HepG2 (cell line): ENCODE data around the gene CORO1C. TPM values are rescaled to one million over a fixed set of nuclear protein-coding genes. Genes with fewer than 3 reads are reported as not detected.
A peak's percentile ranks its signal among the peaks of the same experiment; 100 is the strongest.

Experiments used
- ARNT2 ChIP-seq: sonication (generic); formaldehyde crosslinking; IDR thresholded peaks from 2 replicates; pipeline ENCODE4 v1.8.0; 2022; ENCODE audit warnings: mild to moderate bottlenecking, low read depth, missing genetic modification reagents, moderate library complexity
- BCL6 ChIP-seq: IDR thresholded peaks from 2 replicates; pipeline ENCODE4 v1.6.1; 2016; ENCODE audit warnings: missing genetic modification reagents, missing compliant biosample characterization
- GLI4 ChIP-seq: sonication (generic); formaldehyde crosslinking; IDR thresholded peaks from 2 replicates; pipeline ENCODE4 v1.5.1; 2020; ENCODE audit warnings: missing genetic modification reagents, mild to moderate bottlenecking, moderate library complexity, borderline replicate concordance
- IRX3 ChIP-seq: sonication (generic); formaldehyde crosslinking; IDR thresholded peaks from 2 replicates; pipeline ENCODE4 v1.8.1; 2023; ENCODE audit warnings: mild to moderate bottlenecking, low read depth, missing genetic modification reagents, borderline replicate concordance
- ISL2 ChIP-seq: sonication (generic); formaldehyde crosslinking; IDR thresholded peaks from 2 replicates; pipeline ENCODE4 v1.5.0; 2020; ENCODE audit warnings: missing genetic modification reagents
- JDP2 ChIP-seq: sonication (generic); formaldehyde crosslinking; IDR thresholded peaks from 2 replicates; pipeline ENCODE4 v1.8.1; 2022; ENCODE audit warnings: missing genetic modification reagents, borderline replicate concordance
- JUND ChIP-seq: sonication (generic); formaldehyde crosslinking; IDR thresholded peaks from 2 replicates; pipeline ENCODE4 v1.8.0; 2022; ENCODE audit warnings: mild to moderate bottlenecking, missing genetic modification reagents
- MXD4 ChIP-seq: IDR thresholded peaks from 2 replicates; pipeline ENCODE4 v1.6.1; 2016; ENCODE audit warnings: mild to moderate bottlenecking, missing biosample characterization, missing genetic modification reagents
- POGK ChIP-seq: sonication (generic); formaldehyde crosslinking; conservative IDR thresholded peaks from 2 replicates; pipeline ENCODE4 v1.8.0; 2022; ENCODE audit warnings: mild to moderate bottlenecking, moderate library complexity, missing genetic modification reagents
- RAD51 ChIP-seq: fragments of 450-650 bp; IDR thresholded peaks from 2 replicates; pipeline ENCODE4 v1.6.1; 2016; ENCODE audit warnings: borderline replicate concordance
- SMAD3 ChIP-seq: sonication (generic); formaldehyde crosslinking; IDR thresholded peaks from 2 replicates; pipeline ENCODE4 v1.4.0; 2020; ENCODE audit warnings: missing genetic modification reagents
- THRA ChIP-seq: sonication (generic); formaldehyde crosslinking; IDR thresholded peaks from 2 replicates; pipeline ENCODE4 v1.4.0; 2020; ENCODE audit warnings: missing genetic modification reagents, borderline replicate concordance
- ZBTB39 ChIP-seq: sonication (generic); formaldehyde crosslinking; IDR thresholded peaks from 2 replicates; pipeline ENCODE4 v1.5.0; 2020; ENCODE audit warnings: missing genetic modification reagents
- ZNF354B ChIP-seq: sonication (generic); formaldehyde crosslinking; IDR thresholded peaks from 2 replicates; pipeline ENCODE4 v1.8.0; 2022; ENCODE audit warnings: mild to moderate bottlenecking, missing genetic modification reagents
- ZNF530 ChIP-seq: sonication (generic); formaldehyde crosslinking; IDR thresholded peaks from 2 replicates; pipeline ENCODE4 v1.5.0; 2020; ENCODE audit warnings: low read depth, mild to moderate bottlenecking, missing genetic modification reagents
- ZNF607 ChIP-seq: sonication (generic); formaldehyde crosslinking; IDR thresholded peaks from 2 replicates; pipeline ENCODE4 v1.5.1; 2020; ENCODE audit warnings: missing genetic modification reagents, mild to moderate bottlenecking, borderline replicate concordance
- ZNF629 ChIP-seq: sonication (generic); formaldehyde crosslinking; conservative IDR thresholded peaks from 2 replicates; pipeline ENCODE4 v1.5.0; 2020; ENCODE audit warnings: missing genetic modification reagents
- ZNF792 ChIP-seq: IDR thresholded peaks from 2 replicates; pipeline ENCODE4 v1.6.1; 2016
- ZNF841 ChIP-seq: sonication (generic); formaldehyde crosslinking; IDR thresholded peaks from 2 replicates; pipeline ENCODE4 v1.8.1; 2023; ENCODE audit warnings: missing genetic modification reagents, borderline replicate concordance
- ZNF878 ChIP-seq: sonication (generic); formaldehyde crosslinking; IDR thresholded peaks from 2 replicates; pipeline ENCODE4 v1.8.1; 2023; ENCODE audit warnings: mild to moderate bottlenecking, missing genetic modification reagents, moderate library complexity
- polyA plus RNA-seq, 8 experiments: library from polyadenylated mRNA; depleted of rRNA in 3 of 8; stranded (reverse) in 7 of 8; unstranded in 1 of 8; fragments of >200 nt; fragmentation: Illumina TruSeq in 4 of 8; extraction: Trizol in 4 of 8; gene quantifications; 2 replicates each; pipeline versions ENCODE4 v1.2.1 to v1.2.3, GENCODE V29; 2011 to 2016; ENCODE audit warnings: low read depth in 4 of 8, missing spikeins in 1 of 8, mixed read lengths in 1 of 8; ENCODE audit not compliant: insufficient read depth in 1 of 8
- total RNA-seq, 5 experiments: library from RNA; depleted of rRNA; stranded (reverse); fragments of >200 nt; fragmentation: Illumina TruSeq; extraction: Trizol; gene quantifications; 2 replicates each; pipeline ENCODE4 v1.2.3, GENCODE V29; 2016; ENCODE audit warnings: low read depth in 1 of 5
- TF ChIP-seq, protein P1 (sequence below): sonication (generic); IDR thresholded peaks from 2 replicates; pipeline ENCODE4 v1.6.1; 2016; ENCODE audit warnings: low read depth, borderline replicate concordance
- TF ChIP-seq, protein P2 (sequence below): sonication (generic); formaldehyde crosslinking; IDR thresholded peaks from 2 replicates; pipeline ENCODE4 v1.4.0; 2020; ENCODE audit warnings: mild to moderate bottlenecking, missing genetic modification reagents

The CORO1C gene
- total and polyA plus RNA-seq, 2 of the 13 experiments (the other 11 are each of a cell fraction or from before 2014, with no cell fraction given): 73.7 to 131 TPM

GRCh38 chr12:108689314-108690190 is 41.8 kb downstream of the CORO1C start (continued):
- TF ChIP-seq ZNF841 (CRISPR knock-in tag) (no peak), ZNF530 (CRISPR knock-in tag) (no peak), RAD51 (no peak), ISL2 (peak; percentile 34; the same call in 1 of the 2 replicates), ZNF607 (CRISPR knock-in tag) (no peak), SMAD3 (CRISPR knock-in tag) (0 out of 2 replicates have a peak, but pooled peaks have one; percentile 22), GLI4 (no peak), POGK (CRISPR knock-in tag) (no peak), THRA (CRISPR knock-in tag) (peak; percentile 23; the same call in 1 of the 2 replicates), ZNF629 (no peak), IRX3 (no peak), JUND (no peak), ZNF792 (CRISPR knock-in tag) (0 out of 2 replicates have a peak, but pooled peaks have one; percentile 17), BCL6 (CRISPR knock-in tag) (0 out of 2 replicates have a peak, but pooled peaks have one; percentile 16), MXD4 (CRISPR knock-in tag) (0 out of 2 replicates have a peak, but pooled peaks have one; percentile 13), ZNF878 (CRISPR knock-in tag) (no peak), ARNT2 (no peak), ZNF354B (CRISPR knock-in tag) (no peak), ZBTB39 (CRISPR knock-in tag) (no peak), JDP2 (CRISPR knock-in tag) (no peak)
- TF ChIP-seq, protein P1, sequence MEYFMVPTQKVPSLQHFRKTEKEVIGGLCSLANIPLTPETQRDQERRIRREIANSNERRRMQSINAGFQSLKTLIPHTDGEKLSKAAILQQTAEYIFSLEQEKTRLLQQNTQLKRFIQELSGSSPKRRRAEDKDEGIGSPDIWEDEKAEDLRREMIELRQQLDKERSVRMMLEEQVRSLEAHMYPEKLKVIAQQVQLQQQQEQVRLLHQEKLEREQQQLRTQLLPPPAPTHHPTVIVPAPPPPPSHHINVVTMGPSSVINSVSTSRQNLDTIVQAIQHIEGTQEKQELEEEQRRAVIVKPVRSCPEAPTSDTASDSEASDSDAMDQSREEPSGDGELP: no peak
- TF ChIP-seq, protein P2, sequence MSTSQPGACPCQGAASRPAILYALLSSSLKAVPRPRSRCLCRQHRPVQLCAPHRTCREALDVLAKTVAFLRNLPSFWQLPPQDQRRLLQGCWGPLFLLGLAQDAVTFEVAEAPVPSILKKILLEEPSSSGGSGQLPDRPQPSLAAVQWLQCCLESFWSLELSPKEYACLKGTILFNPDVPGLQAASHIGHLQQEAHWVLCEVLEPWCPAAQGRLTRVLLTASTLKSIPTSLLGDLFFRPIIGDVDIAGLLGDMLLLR (CRISPR knock-in tag): no peak
